Epidermal melanocyte (primary cell): ENCODE measurements around the gene EXOC3L1.

ENCODE experiments used
- DNase-seq: peaks from one replicate; pipeline ENCODE4 v3.0.0; 2011; ENCODE audit warnings: low spot score; ENCODE audit not compliant: insufficient read length

Gene EXOC3L1

GRCh38 chr16:67190041-67190440 lies at the start of gene EXOC3L1:
Gene EXOC3L1 (minus strand): TSS chr16:67190136. CDS start chr16:67189676, 460 bp downstream.
- no peak for DNase-seq

- DNase-seq, result no peak
These were observed 49.0 kb upstream of the EXOC3L1 start for GRCh38 chr16:67238806-67239470.

GRCh38 chr16:67238278-67238575 lies 48.3 kb upstream of the EXOC3L1 start:
- no peak for DNase-seq

- no peak for DNase-seq
These were observed 47.7 kb upstream of the EXOC3L1 start for GRCh38 chr16:67237396-67238277.

GRCh38 chr16:67236563-67237395 lies 46.8 kb upstream of the EXOC3L1 start:
- DNase-seq, result no peak

- no peak for DNase-seq
These were observed 46.1 kb upstream of the EXOC3L1 start for GRCh38 chr16:67235816-67236562.

- no peak for DNase-seq
These were observed 44.3 kb upstream of the EXOC3L1 start for GRCh38 chr16:67234180-67234597.

GRCh38 chr16:67233596-67233995 lies 43.7 kb upstream of the EXOC3L1 start:
- DNase-seq, result no peak

- no peak for DNase-seq
These were observed 41.1 kb upstream of the EXOC3L1 start for GRCh38 chr16:67230809-67231660.

GRCh38 chr16:67229906-67230808 lies 40.2 kb upstream of the EXOC3L1 start:
- no peak for DNase-seq

GRCh38 chr16:67228905-67229304 lies 39.0 kb upstream of the EXOC3L1 start:
- no peak for DNase-seq

- DNase-seq, result no peak
These were observed 38.3 kb upstream of the EXOC3L1 start for GRCh38 chr16:67228034-67228785.

GRCh38 chr16:67227567-67227921 lies 37.6 kb upstream of the EXOC3L1 start:
- no peak for DNase-seq

- peak; percentile 97 for DNase-seq
These were observed 37.0 kb upstream of the EXOC3L1 start, which contains the start of gene TMEM208 for GRCh38 chr16:67226804-67227566. Gene TMEM208 (plus strand): TSS chr16:67227130. CDS start chr16:67227219, 89 bp downstream.

- no peak for DNase-seq
These were observed 36.4 kb upstream of the EXOC3L1 start for GRCh38 chr16:67226295-67226803.

GRCh38 chr16:67223992-67224391 lies 34.1 kb upstream of the EXOC3L1 start:
- no peak for DNase-seq
